Measurements from ENCODE around the gene OTX1. TPM values are rescaled to one million over a fixed set of nuclear protein-coding genes. Genes with fewer than 3 reads are reported as not detected.

OTX1 gene
- total RNA-seq, result under 1 TPM in 1 of 2 donors, not detected in 1; 0.59 TPM
- not detected for polyA plus RNA-seq

DNA sequence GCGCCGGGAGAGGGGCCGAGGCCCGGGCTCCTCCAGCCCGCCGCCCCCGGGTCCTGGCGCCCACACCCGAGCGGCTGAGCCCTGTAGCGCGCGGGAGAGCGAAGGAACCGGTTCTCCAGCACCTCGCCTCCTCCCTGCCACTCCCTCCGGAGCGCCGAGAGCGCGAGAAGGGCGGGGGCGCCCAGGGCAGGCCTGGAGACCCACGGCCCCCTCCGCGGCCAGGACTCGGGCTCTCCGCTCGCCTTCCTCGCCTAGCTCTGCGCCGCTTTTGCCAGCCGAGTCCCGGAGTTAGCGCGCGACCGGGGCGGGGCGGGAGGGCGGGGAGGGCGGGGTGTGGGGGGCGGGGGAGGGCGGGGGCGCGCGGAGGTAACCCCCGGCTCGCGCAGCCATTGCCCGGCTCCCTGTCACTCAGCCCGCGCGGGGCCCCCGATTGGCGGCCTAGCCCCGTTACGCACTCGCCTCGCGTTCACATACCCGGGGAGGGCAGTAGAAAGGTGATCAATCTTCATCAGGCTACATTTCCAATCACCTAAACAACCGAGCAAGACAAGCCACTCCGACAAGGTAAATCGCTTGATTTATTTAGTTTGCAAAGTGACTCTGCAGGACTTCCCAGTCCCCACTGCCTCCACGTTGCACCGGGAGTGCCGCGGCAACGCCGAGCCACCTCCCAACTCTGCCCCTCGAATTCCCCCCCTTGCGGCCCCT lies at the start of gene OTX1:
Gene OTX1, plus strand, starts transcription at position 497 of the 708 bp plus-strand sequence. CDS start 2,161 bp downstream, outside the sequence.
- Histone ChIP-seq H3K27ac (ENCODE audit: low read depth in 1 of 2, low read length in 2 of 2) (no peak within 1 kb of the TSS), H3K9ac (ENCODE audit: low read depth in 1 of 2, low read length in 2 of 2) (peak within 1 kb of the TSS in 1 of 2 donors; percentile 12), H3K9me3 (ENCODE audit: control insufficient read depth in 4 of 4, low read length in 3 of 4) (peaks cover 0 to 12% (median 3%) of the 10 kb centered on the region in 4 donors), H3K4me3 (ENCODE audit: low read depth in 1 of 3, low read length in 3 of 3) (peak within 1 kb of the TSS; percentile 47 to 63 (median 56)), H3K27me3 (ENCODE audit: control insufficient read depth in 4 of 4, insufficient read depth in 4 of 4, low read length in 3 of 4) (peaks cover 11 to 16% (median 13%) of the 10 kb centered on the region in 4 donors), H3K4me1 (ENCODE audit: control insufficient read depth in 4 of 4, insufficient read depth in 4 of 4, low read length in 3 of 4) (peaks cover 23 to 69% (median 52%) of the 10 kb centered on the region in 4 donors), H3K36me3 (ENCODE audit: control insufficient read depth in 4 of 4, insufficient read depth in 3 of 4, low read depth in 1 of 4, low read length in 3 of 4) (peaks cover 0 to 8% (median 2%) of the 10 kb centered on the region in 4 donors)
- TF ChIP-seq ATF3 (IDR thresholded peaks at IDR 0.05), result no peak
- no peak for TF ChIP-seq JUND (IDR thresholded peaks at IDR 0.05)
- TF ChIP-seq SP1 (IDR thresholded peaks at IDR 0.05), result no peak
- TF ChIP-seq TAF1 (conservative IDR thresholded peaks at IDR 0.05), result no peak
- no peak for TF ChIP-seq MAX (IDR thresholded peaks at IDR 0.05)
- TF ChIP-seq YY1 (IDR thresholded peaks at IDR 0.05), result no peak
- no peak for TF ChIP-seq CTCF (IDR thresholded peaks at IDR 0.05; ENCODE audit: low read depth, low read length, missing input control)
- no peak for TF ChIP-seq NR2F2 (IDR thresholded peaks at IDR 0.05)
- no peak for TF ChIP-seq FOXA2 (IDR thresholded peaks at IDR 0.05)
- no peak for TF ChIP-seq FOXA1 (IDR thresholded peaks at IDR 0.05)
- TF ChIP-seq HNF4G (IDR thresholded peaks at IDR 0.05), result no peak
- TF ChIP-seq RXRA (IDR thresholded peaks at IDR 0.05), result no peak
- no peak for TF ChIP-seq RAD21 (IDR thresholded peaks at IDR 0.05)
- TF ChIP-seq, protein P1, sequence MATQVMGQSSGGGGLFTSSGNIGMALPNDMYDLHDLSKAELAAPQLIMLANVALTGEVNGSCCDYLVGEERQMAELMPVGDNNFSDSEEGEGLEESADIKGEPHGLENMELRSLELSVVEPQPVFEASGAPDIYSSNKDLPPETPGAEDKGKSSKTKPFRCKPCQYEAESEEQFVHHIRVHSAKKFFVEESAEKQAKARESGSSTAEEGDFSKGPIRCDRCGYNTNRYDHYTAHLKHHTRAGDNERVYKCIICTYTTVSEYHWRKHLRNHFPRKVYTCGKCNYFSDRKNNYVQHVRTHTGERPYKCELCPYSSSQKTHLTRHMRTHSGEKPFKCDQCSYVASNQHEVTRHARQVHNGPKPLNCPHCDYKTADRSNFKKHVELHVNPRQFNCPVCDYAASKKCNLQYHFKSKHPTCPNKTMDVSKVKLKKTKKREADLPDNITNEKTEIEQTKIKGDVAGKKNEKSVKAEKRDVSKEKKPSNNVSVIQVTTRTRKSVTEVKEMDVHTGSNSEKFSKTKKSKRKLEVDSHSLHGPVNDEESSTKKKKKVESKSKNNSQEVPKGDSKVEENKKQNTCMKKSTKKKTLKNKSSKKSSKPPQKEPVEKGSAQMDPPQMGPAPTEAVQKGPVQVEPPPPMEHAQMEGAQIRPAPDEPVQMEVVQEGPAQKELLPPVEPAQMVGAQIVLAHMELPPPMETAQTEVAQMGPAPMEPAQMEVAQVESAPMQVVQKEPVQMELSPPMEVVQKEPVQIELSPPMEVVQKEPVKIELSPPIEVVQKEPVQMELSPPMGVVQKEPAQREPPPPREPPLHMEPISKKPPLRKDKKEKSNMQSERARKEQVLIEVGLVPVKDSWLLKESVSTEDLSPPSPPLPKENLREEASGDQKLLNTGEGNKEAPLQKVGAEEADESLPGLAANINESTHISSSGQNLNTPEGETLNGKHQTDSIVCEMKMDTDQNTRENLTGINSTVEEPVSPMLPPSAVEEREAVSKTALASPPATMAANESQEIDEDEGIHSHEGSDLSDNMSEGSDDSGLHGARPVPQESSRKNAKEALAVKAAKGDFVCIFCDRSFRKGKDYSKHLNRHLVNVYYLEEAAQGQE (IDR thresholded peaks at IDR 0.05), result no peak
- TF ChIP-seq HNF4A (conservative IDR thresholded peaks at IDR 0.05), result no peak
- TF ChIP-seq EGR1 (IDR thresholded peaks at IDR 0.05; ENCODE audit: low read depth in 2 of 2), result no peak
- WGBS, result 1% methylated on average over 73 of the region's 73 CpGs
- no peak for DNase-seq (ENCODE audit: low spot score)

- Histone ChIP-seq H3K4me3 (ENCODE audit: low read depth in 1 of 3, low read length in 3 of 3) (no peak overlapping the region), H3K36me3 (ENCODE audit: control insufficient read depth in 4 of 4, insufficient read depth in 3 of 4, low read depth in 1 of 4, low read length in 3 of 4) (peaks cover 0 to 38% (median 12%) of the 10 kb centered on the region in 4 donors), H3K27ac (ENCODE audit: low read depth in 1 of 2, low read length in 2 of 2) (no peak overlapping the region), H3K9ac (ENCODE audit: low read depth in 1 of 2, low read length in 2 of 2) (no peak overlapping the region), H3K9me3 (ENCODE audit: control insufficient read depth in 4 of 4, low read length in 3 of 4) (no peaks in the 10 kb centered on the region), H3K27me3 (ENCODE audit: control insufficient read depth in 4 of 4, insufficient read depth in 4 of 4, low read length in 3 of 4) (no peaks in the 10 kb centered on the region), H3K4me1 (ENCODE audit: control insufficient read depth in 4 of 4, insufficient read depth in 4 of 4, low read length in 3 of 4) (no peaks in the 10 kb centered on the region)
- no peak for TF ChIP-seq NR2F2 (IDR thresholded peaks at IDR 0.05)
- TF ChIP-seq HNF4G (IDR thresholded peaks at IDR 0.05), result no peak
- no peak for TF ChIP-seq ATF3 (IDR thresholded peaks at IDR 0.05)
- no peak for TF ChIP-seq YY1 (IDR thresholded peaks at IDR 0.05)
- TF ChIP-seq TAF1 (conservative IDR thresholded peaks at IDR 0.05), result no peak
- no peak for TF ChIP-seq GABPA (IDR thresholded peaks at IDR 0.05 in 1 of 2, conservative IDR thresholded peaks at IDR 0.05 in 1 of 2)
- no peak for TF ChIP-seq EGR1 (IDR thresholded peaks at IDR 0.05; ENCODE audit: low read depth in 2 of 2)
- no peak for DNase-seq (ENCODE audit: low spot score)
Observed at GRCh38 chr2:63001576-63001975, 49.1 kb upstream of the OTX1 start.
